Astrocyte of the hippocampus (primary cell): ENCODE measurements around the gene KCTD4.
"Not testable (repeated sequence)": the region's sequence is repeated elsewhere in the genome, so short reads cannot be mapped to it uniquely, and the experiment has no call there.

Experiments
- DNase-seq: peaks from one replicate; pipeline ENCODE4 v3.0.0; 2011; ENCODE audit warnings: low read depth, low spot score

The KCTD4 gene

GRCh38 chr13:45215392-45216077, 14.7 kb upstream of the KCTD4 start:
- no peak for DNase-seq

GRCh38 chr13:45209229-45209628, 8.4 kb upstream of the KCTD4 start:
- DNase-seq: no peak

- DNase-seq: no peak
These were observed 7.3 kb upstream of the KCTD4 start for GRCh38 chr13:45208132-45208531.

GRCh38 chr13:45207319-45207718, 6.5 kb upstream of the KCTD4 start:
- DNase-seq: no peak

GRCh38 chr13:45206340-45206739, 5.5 kb upstream of the KCTD4 start:
- DNase-seq: peak; percentile 88

- no peak for DNase-seq
These were observed 4.3 kb upstream of the KCTD4 start for GRCh38 chr13:45205124-45205523.

GRCh38 chr13:45199711-45200110, 1.1 kb downstream of the KCTD4 start:
- DNase-seq: no peak

- DNase-seq: no peak
These were observed 1.9 kb downstream of the KCTD4 start for GRCh38 chr13:45198924-45199323.

GRCh38 chr13:45198041-45198440, 2.8 kb downstream of the KCTD4 start:
- DNase-seq: no peak

GRCh38 chr13:45196622-45197021, 4.2 kb downstream of the KCTD4 start:
- no peak for DNase-seq

GRCh38 chr13:45196096-45196495, 4.7 kb downstream of the KCTD4 start:
- DNase-seq: no peak

- no peak for DNase-seq
These were observed 5.4 kb downstream of the KCTD4 start for GRCh38 chr13:45195421-45195820.

GRCh38 chr13:45194081-45194939, 6.5 kb downstream of the KCTD4 start:
- DNase-seq: peak; percentile 80

- DNase-seq: no peak
These were observed 9.0 kb downstream of the KCTD4 start for GRCh38 chr13:45191874-45192273.

GRCh38 chr13:45189511-45189910, 11.3 kb downstream of the KCTD4 start:
- DNase-seq: peak; percentile 83

GRCh38 chr13:45189077-45189476, 11.8 kb downstream of the KCTD4 start:
- DNase-seq: not testable (repeated sequence)

GRCh38 chr13:45185286-45185685, 15.6 kb downstream of the KCTD4 start:
- no peak for DNase-seq

- DNase-seq: no peak
These were observed 16.2 kb downstream of the KCTD4 start for GRCh38 chr13:45184693-45185092.

- no peak for DNase-seq
These were observed 19.9 kb downstream of the KCTD4 start for GRCh38 chr13:45180713-45181601.

- no peak for DNase-seq
These were observed 20.5 kb downstream of the KCTD4 start for GRCh38 chr13:45180303-45180702.

GRCh38 chr13:45179428-45179827, 21.4 kb downstream of the KCTD4 start:
- peak; percentile 79 for DNase-seq
